ENCODE data around the gene SAMD4A. TPM values are rescaled to one million over a fixed set of nuclear protein-coding genes. Genes with fewer than 3 reads are reported as not detected.

Gene SAMD4A
- total RNA-seq, 1 donor: 61.3 TPM

DNA sequence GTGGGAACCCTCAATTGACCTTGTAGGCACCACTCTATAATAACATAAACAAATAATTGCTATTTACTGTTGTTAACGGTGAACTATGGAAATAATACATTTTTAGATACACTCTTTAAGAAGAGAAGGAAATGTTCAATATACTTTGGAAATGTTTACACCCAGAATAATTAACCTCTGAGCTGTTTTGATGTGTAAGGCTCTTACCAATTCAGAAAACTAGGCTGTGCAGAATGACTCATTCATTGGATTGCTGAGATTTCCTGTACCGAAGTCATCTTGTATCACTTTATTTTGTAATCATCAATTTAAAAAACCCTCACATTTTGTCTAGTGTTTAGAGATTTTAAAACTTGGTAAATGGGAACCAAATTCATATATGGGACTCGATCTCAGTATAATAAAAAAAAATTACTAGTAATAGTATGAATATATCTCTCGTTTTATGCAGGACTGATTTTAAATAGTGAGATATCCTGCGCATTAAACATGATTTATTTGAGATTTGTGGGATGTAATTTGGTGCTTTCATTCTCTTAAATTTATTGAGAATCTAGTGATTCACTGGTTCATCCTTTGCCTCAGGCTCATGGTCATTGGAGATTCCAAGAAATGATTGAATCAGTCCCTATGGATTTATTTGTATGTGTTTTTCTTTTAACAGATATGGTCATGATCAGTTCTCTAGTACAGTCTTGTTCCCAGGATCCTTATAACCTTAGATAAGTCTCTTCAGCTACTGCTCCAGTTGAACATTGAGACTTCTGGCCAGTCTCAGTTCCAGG, 3.9 kb downstream of the SAMD4A start:
- peak; percentile 90 for DNase-seq (ENCODE audit: low read depth)
- TF ChIP-seq, protein P1, sequence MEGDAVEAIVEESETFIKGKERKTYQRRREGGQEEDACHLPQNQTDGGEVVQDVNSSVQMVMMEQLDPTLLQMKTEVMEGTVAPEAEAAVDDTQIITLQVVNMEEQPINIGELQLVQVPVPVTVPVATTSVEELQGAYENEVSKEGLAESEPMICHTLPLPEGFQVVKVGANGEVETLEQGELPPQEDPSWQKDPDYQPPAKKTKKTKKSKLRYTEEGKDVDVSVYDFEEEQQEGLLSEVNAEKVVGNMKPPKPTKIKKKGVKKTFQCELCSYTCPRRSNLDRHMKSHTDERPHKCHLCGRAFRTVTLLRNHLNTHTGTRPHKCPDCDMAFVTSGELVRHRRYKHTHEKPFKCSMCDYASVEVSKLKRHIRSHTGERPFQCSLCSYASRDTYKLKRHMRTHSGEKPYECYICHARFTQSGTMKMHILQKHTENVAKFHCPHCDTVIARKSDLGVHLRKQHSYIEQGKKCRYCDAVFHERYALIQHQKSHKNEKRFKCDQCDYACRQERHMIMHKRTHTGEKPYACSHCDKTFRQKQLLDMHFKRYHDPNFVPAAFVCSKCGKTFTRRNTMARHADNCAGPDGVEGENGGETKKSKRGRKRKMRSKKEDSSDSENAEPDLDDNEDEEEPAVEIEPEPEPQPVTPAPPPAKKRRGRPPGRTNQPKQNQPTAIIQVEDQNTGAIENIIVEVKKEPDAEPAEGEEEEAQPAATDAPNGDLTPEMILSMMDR (IDR thresholded peaks at IDR 0.05; ENCODE audit: insufficient read depth, low read depth, low read length): no peak
- peak overlapping the region; percentile 30 for H3K4me3 ChIP-seq (ENCODE audit: low read depth, low read length)

DNA sequence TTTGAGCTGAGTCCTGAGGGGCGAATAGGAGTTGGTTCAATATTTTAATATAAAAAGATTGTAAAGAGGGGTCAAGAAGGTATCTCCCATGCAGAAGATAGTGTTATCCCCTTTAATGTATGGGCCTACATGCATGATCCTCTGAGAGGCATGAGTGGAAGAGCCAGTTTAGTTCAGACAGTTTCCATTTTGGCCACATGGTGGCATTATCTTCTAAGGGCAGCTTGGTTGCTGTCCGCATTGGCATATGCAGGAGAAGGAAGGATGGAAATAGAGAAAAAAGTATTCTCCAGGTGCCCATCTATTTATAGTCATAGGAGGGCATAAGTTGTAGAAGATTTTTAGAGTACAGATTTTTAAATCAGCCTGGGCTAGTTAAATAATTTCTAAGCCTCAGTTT, 5.4 kb downstream of the SAMD4A start:
- TF ChIP-seq, protein P1 (IDR thresholded peaks at IDR 0.05; ENCODE audit: insufficient read depth, low read depth, low read length): peak; percentile 57
- no peak overlapping the region for H3K4me3 ChIP-seq (ENCODE audit: low read depth, low read length)
- DNase-seq (ENCODE audit: low read depth): peak; percentile 44

DNA sequence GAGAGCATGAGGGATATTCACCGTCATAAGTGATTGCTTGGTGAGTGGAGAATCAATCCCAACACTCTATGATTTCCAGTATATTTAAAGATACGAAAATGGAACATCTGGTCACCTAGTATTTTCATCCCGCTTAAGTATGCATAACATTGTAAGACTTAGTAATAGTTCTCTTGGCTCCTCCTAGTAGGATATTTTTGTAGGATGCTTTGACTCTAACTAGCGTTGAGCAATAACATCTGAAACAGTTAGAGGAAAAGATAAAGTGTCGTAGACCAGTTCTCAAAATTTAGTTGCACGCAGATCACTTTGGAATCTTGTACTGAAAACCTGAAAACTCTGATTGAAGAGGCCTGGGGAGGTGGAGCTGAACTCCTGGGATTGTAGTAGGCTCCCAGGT, 7.6 kb downstream of the SAMD4A start:
- H3K4me3 ChIP-seq (ENCODE audit: low read depth, low read length): no peak overlapping the region
- peak; percentile 65 for DNase-seq (ENCODE audit: low read depth)
- TF ChIP-seq, protein P1 (IDR thresholded peaks at IDR 0.05; ENCODE audit: insufficient read depth, low read depth, low read length): no peak

DNA sequence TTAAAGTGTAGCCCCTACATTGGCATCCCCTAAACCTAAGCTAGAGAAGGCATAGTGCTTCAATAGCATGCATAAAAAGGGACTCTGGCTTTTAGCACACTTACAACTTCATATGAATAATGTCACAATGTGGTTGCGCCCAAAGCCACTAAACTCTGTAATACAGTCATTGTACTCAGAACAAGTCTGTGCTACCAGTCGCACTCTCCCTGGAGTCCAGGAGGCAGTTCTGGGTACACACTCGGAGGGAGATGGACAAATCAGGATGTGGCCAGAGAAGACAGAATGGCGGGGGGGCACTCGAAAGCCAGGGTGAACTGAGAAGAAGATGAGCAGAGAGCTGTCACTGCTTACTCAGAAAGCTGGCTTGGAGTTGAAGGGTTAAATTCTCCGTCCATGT, 10.6 kb downstream of the SAMD4A start:
- TF ChIP-seq, protein P1 (IDR thresholded peaks at IDR 0.05; ENCODE audit: insufficient read depth, low read depth, low read length): no peak
- H3K4me3 ChIP-seq (ENCODE audit: low read depth, low read length): no peak overlapping the region
- no peak for DNase-seq (ENCODE audit: low read depth)

DNA sequence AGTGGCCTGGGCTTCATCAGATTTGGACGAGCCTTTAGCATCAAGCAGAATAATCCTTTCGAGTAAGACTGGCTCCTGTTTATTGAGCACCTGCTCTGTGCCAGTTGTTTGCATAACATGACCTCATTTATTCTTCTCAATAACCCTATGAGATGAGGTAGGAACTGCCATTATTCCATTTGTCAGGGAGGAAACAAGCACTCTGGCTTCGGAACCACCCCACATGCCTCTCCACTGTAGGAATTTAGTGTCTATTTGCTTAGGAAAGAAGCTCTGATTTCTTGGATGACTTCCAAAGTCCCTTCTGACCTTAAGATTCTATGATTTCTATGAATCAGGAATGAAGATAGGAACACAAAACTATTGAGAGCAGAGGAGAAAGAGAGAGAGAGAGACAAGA, 11.0 kb downstream of the SAMD4A start:
- no peak overlapping the region for H3K4me3 ChIP-seq (ENCODE audit: low read depth, low read length)
- peak; percentile 44 for DNase-seq (ENCODE audit: low read depth)
- TF ChIP-seq, protein P1 (IDR thresholded peaks at IDR 0.05; ENCODE audit: insufficient read depth, low read depth, low read length): no peak

DNA sequence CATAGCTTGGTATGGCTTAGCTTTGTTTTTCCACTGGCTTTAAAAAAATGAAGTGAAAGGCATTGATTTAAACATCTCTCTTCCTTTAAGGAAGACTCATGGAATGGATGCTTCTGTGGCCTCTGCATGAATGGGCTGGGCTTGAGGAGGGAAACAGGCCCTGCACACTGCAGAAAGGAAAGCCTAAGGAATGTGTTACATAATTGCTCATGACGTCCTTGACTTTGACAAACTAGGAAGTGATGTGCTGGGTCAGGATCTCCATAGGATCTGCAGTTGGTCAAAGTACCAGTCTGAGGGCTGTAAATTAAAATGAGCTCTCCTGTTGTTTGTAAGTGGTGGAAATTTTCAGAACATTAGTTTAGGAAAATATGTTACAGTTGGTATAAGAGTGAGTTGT, 12.7 kb downstream of the SAMD4A start:
- TF ChIP-seq, protein P1 (IDR thresholded peaks at IDR 0.05; ENCODE audit: insufficient read depth, low read depth, low read length): no peak
- no peak overlapping the region for H3K4me3 ChIP-seq (ENCODE audit: low read depth, low read length)
- DNase-seq (ENCODE audit: low read depth): peak; percentile 80

DNA sequence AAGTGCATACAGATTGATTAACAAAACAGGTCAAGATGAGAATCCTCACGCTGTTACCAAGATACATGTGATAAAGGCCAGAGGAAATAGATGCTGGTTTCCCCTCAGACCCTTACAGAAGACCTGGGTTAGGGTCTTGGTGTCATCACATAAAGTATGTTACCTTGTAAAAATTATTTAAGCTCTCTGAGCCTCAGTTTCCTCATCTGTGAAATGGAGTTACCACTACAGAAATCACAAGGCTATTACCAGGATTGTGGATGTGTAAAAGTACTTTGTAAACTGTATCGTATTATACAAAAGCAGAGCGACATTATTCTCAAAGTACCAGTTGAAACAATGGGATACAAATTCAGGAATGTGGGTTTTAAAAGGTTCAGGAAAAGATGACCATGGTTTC, 14.0 kb downstream of the SAMD4A start:
- no peak overlapping the region for H3K4me3 ChIP-seq (ENCODE audit: low read depth, low read length)
- TF ChIP-seq, protein P1 (IDR thresholded peaks at IDR 0.05; ENCODE audit: insufficient read depth, low read depth, low read length): no peak
- DNase-seq (ENCODE audit: low read depth): no peak
